Stimulated activated naive CD4-positive, alpha-beta T cell (primary cell): ENCODE data around the gene AMH.

ENCODE experiments used
- DNase-seq, 6 experiments: peaks; one replicate each; lab custom pipeline; 2025; lab: John Stamatoyannopoulos, UW

Gene AMH

DNA sequence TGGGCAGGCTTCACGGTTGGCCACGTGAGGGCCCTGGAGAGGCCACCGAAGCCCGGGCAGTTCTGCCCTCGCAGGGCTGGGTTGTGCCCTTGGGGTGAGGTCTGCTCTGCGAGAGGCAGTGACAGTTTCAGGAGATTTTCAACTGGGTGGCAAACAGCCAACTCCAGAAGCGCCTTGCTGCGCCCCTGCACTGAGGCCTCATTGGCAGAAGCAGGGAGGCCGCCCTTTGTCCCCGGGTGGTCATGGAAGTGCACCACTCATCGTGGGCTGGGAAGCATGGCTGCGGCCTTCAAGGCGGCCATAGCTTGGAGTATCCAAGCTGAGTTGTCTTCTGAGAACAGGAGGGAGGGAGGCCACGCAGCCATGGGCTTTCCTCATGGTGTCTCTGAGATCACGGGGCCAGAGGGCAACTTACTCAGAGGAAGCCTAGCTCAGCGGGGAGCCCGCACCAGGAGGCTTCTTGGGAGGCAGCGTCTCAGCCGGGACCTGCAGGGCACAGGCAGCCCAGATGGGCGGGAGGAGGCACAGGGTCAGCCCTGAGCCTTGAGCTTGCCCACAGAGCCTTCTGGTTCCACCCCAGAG is 27.8 kb upstream of the AMH start:
- no peak for DNase-seq

DNA sequence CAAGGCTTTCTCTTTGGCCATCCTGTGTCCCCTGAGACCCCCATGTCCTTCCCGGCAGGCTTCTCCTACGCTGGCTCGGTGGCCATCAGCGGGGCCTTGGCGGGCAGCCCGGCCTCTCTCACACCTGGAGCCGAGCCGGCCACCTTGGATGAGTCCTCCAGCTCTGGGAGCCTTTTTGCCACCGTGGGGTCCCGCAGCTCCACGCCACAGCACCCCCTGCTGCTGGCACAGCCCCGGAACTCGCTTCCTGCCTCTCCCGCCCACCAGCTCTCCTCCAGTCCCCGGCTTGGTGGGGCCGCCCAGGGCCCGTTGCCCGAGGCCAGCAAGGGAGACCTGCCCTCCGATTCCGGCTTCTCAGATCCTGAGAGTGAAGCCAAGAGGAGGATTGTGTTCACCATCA is 27.2 kb upstream of the AMH start:
- DNase-seq, result no peak

DNA sequence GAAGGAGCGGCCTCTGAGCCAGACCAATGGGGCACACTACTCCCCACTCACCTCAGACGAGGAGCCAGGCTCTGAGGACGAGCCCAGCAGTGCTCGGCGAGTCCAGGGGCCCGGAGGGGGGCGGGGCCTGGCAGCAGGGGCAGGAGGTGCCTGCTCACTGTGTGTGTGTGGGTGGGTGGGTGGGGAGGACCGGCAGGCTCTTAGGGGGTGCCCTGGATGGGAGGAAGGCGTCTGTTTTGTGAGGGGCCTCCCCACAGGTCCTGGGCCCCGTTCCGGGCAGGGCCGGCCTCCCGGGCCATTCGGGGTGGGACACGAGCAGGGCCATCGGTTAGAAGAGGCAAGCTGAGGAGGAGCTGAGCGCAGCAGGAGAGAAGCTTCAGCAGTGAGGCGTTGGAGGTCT is 25.7 kb upstream of the AMH start:
- no peak for DNase-seq

- DNase-seq, result no peak
These were observed 25.2 kb upstream of the AMH start for GRCh38 chr19:2223959-2224358.

GRCh38 chr19:2224754-2225349 is 24.3 kb upstream of the AMH start:
- no peak for DNase-seq

DNA sequence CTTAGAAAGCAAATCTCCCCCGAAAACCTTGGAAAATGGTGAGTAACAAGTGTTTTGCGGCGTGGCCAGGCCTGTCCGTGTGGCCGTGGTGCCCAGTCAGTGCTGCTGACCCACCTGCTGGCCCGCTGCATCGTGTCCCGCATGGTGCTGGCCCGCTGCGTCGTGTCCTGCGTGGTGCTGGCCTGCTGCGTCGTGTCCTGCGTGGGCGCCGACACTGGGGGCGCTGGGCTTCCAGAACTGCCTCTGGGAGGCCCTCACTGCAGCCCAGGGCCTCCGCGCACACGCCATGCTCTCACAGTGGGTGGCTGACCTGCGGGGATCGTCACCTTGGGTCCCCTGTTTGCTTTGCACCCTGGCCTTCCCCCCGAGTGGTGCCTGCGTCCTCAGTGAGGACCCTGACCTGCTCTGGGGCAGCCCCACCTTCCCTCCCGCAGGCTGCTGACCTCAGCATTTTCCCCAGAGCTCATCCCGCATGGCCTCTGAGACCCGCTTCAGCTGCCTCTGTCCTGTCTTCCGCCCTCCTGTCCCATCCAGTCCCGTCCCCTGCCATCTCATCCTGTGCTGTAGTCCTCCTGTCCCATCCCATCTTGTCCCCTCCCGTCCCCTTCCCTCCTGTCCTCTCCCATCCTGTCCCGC is 23.6 kb upstream of the AMH start:
- DNase-seq, result no peak

- DNase-seq, result no peak
These were observed 22.9 kb upstream of the AMH start for GRCh38 chr19:2226051-2226839.

DNA sequence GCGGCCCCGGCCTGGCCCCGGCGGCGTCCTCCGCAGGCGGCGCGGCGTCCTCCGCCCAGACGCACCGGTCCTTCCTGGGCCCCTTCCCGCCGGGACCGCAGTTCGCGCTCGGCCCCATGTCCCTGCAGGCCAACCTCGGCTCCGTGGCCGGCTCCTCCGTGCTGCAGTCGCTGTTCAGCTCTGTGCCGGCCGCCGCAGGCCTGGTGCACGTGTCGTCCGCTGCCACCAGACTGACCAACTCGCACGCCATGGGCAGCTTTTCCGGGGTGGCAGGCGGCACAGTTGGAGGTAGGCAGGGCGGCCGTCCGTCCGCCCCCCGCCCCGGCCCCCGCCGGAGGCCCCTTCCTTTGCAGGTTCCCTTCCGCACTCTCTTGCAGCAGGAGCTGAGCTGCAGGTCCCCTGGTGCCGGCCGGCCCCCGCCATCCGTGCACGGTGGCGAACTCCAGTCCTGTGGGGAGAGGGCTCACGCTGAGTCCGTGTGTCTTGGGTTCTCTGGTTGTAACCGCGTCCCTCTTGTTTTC is 22.2 kb upstream of the AMH start:
- DNase-seq, result no peak

DNA sequence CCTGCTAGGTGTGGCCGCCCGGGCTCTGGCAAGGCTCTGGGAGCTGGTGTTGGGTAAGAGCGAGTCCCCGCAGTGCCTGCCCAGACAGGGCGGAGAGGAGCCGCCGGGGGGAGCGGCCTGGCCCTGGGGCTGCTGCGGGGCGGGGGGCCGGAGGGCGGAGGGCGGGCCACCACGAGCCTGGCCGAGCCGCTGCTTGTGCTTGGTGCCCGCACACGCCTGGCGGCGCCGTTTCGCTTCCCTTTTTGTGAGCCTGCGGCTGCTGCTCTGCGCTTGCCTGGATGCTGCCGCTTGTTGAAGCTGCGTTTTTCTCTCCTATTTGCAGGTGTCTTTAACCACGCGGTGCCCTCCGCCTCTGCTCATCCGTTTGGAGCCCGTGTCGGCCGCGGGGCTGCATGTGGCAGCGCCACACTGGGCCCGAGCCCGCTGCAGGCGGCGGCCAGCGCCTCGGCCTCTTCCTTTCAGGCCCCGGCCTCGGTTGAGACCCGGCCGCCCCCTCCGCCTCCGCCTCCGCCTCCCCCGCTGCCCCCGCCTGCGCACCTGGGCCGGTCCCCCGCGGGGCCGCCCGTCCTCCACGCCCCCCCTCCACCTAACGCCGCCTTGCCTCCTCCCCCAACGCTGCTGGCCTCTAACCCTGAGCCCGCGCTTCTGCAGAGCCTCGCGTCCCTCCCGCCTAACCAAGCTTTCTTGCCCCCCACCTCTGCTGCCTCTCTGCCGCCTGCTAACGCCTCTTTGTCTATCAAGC is 21.5 kb upstream of the AMH start:
- no peak for DNase-seq

DNA sequence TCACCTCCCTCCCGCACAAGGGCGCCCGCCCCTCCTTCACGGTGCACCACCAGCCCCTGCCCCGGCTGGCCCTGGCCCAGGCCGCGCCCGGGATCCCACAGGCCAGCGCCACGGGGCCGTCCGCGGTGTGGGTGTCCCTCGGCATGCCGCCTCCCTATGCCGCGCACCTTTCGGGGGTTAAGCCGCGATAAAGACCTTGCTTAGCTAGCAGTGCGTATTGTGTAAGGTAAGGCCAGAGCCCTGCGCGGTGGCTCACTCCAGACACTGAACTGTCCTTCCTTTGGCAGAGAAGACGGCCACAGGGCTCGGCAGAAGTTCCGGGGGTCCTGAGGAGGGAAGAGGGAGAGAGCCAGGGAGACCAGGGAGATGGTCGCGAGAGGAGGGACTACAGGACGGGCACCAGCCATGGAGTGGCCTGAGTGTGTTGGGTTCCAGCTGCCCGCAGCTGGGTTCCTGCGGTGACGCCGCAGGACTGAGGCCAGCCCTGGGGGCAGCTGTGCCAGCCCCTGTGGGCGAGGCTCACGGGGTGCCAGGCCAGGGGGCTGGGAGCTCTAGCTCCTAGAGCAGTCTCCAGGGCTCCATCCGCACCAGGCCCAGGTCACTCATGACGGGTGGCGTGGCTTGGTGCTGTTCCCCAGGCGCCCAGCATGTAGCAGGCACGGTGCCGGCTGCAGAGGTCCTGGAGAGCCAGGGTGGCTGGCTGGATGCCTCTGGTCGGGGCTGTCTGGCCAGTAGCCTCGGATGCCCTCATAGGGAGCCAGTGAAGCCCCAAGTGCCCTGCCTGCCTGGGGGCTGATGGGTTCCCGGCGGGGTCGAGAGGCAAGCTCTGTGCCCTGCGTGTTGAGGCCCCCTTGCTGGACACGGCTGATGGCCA is 20.7 kb upstream of the AMH start:
- DNase-seq, result no peak

- DNase-seq, result no peak
These were observed 19.8 kb upstream of the AMH start for GRCh38 chr19:2229103-2230032.

GRCh38 chr19:2230033-2230531 is 19.0 kb upstream of the AMH start:
- no peak for DNase-seq

- no peak for DNase-seq
These were observed 18.2 kb upstream of the AMH start for GRCh38 chr19:2230807-2231533.

DNA sequence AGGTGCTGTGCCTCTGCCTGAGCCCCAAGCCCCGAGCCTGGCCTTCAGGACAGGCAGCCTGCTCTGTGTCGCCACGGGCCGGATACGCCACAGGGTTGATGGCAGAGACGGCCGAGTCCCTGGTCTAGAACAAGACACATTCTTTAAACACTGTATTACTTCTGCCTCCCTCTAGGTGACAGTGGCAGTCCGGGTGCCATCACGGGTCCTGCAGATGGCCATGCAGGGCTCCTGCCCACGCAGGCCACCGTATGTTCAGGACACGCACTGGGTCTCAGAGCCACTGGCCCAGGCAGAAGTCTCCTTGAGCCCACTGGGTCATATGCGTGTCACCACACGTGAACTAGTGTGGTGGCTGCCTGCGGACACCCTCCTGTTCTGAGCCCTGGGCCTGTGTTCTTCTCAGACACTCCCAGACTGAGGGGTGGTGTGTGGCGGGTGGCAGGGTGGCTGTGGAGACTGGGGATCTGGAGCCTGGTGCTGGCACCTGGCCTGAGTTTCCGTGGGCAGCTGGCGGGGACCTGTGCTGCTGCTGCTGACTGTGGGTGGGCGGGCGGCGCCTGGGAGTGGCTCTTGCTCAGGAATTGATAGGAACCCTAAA is 17.4 kb upstream of the AMH start:
- DNase-seq, result no peak

- DNase-seq, result no peak
These were observed 16.6 kb upstream of the AMH start for GRCh38 chr19:2232286-2233151.

- DNase-seq, result no peak
These were observed 15.4 kb upstream of the AMH start for GRCh38 chr19:2233601-2234280.

DNA sequence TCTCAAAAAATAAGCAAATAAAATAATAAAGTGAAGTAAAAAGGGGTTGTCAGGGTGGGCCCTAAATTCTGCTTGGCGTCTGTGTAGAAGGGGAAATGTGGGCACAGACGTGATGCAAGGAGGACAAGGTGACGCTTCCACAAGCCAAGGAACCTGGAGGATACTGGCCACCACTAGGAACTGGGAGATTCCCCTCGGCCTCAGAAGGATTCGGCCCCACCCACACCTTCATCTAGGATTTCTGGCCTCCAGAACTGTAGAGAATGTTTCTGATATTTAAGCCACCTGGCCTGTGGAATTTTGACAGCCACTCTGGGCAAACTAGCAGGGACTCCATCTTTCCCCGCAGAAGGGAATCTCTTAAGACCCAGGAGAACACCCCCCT is 14.1 kb upstream of the AMH start:
- no peak for DNase-seq
